Testis (tissue), 3 donors: ENCODE measurements around the gene BCKDHB. TPM values are rescaled to one million over a fixed set of nuclear protein-coding genes. Genes with fewer than 3 reads are reported as not detected.

Experiments
- DNase-seq: peaks from one replicate; pipeline ENCODE4 v3.0.0-alpha.2; 2019
- H3K27ac ChIP-seq, 2 donors: fragments of 200-600 bp; sonication (generic); one replicate each; pipeline ENCODE4 v1.5.1; 2019
- H3K27me3 ChIP-seq: fragments of 200-600 bp; sonication (generic); one replicate; pipeline ENCODE4 v1.5.1; 2019
- H3K36me3 ChIP-seq: fragments of 200-600 bp; sonication (generic); one replicate; pipeline ENCODE4 v1.5.1; 2017; ENCODE audit warnings: low read depth; ENCODE audit errors: missing control alignments
- H3K4me1 ChIP-seq: fragments of 200-600 bp; sonication (generic); one replicate; pipeline ENCODE4 v1.5.1; 2019
- H3K4me3 ChIP-seq, 2 donors: fragments of 200-600 bp; sonication (generic); one replicate each; pipeline ENCODE4 v1.5.1; 2017 to 2019
- H3K9me3 ChIP-seq: fragments of 200-600 bp; sonication (generic); one replicate; pipeline ENCODE4 v1.5.1; 2017
- CTCF ChIP-seq, 3 experiments: fragments of 450-650 bp in 2 of 3; fragments of 200-600 bp in 1 of 3; sonication (generic) in 1 of 3; IDR thresholded peaks; one replicate each; pipeline ENCODE4 v1.5.1; 2016 to 2019; ENCODE audit warnings: antibody characterized with exemption in 3 of 3, mild to moderate bottlenecking in 2 of 3, moderate library complexity in 1 of 3
- POLR2A ChIP-seq: fragments of 450-650 bp; IDR thresholded peaks from one replicate; pipeline ENCODE4 v1.6.1; 2017; ENCODE audit warnings: antibody characterized with exemption, mild to moderate bottlenecking, moderate library complexity
- WGBS, 2 donors: methylation state at CpG; one replicate each; pipeline ENCODE4 v1.1.5; 2018; 5-methylcytosine and 5-hydroxymethylcytosine counted together
- intact Hi-C: fragments of 100-400 bp; cut with DNase I; formaldehyde crosslinking; loops from one replicate; pipeline ENCODE4 v1.15.1; 2023; ENCODE audit warnings: low total_unique reads
- polyA plus RNA-seq: library from polyadenylated mRNA; stranded (reverse); fragments of 350-450 nt; fragmentation: Illumina TruSeq; extraction: RNeasy Lipid Tissue Mini Kit (QIAGEN cat#74804); gene quantifications from one replicate; pipeline ENCODE4 v1.2.3, GENCODE V29; 2014; ENCODE audit warnings: low read depth, low replicate concordance; ENCODE audit not compliant: insufficient read depth
- total RNA-seq, 2 donors: library from RNA; depleted of rRNA; stranded (reverse); fragments of >200 nt; gene quantifications; one replicate each; pipeline ENCODE4 v1.2.3, GENCODE V29; 2016

BCKDHB gene
- total and polyA plus RNA-seq, 3 donors from 2014 or later: 22.6 to 29.0 (median 23.3) TPM

GRCh38 chr6:80343511-80343910 is 237.0 kb downstream of the BCKDHB start:
- H3K27me3 ChIP-seq: no peaks in the 10 kb centered on the region
- intact Hi-C loops: no loop called here
- WGBS, 2 donors: 91 to 96% methylated on average over 2 of the region's 2 CpGs
- H3K36me3 ChIP-seq: no peaks in the 10 kb centered on the region
- H3K4me3 ChIP-seq: no peak overlapping the region
- no peak overlapping the region for H3K27ac ChIP-seq
- no peak for DNase-seq
- no peak for TF ChIP-seq POLR2A
- H3K4me1 ChIP-seq: no peaks in the 10 kb centered on the region
- no peaks in the 10 kb centered on the region for H3K9me3 ChIP-seq

DNA sequence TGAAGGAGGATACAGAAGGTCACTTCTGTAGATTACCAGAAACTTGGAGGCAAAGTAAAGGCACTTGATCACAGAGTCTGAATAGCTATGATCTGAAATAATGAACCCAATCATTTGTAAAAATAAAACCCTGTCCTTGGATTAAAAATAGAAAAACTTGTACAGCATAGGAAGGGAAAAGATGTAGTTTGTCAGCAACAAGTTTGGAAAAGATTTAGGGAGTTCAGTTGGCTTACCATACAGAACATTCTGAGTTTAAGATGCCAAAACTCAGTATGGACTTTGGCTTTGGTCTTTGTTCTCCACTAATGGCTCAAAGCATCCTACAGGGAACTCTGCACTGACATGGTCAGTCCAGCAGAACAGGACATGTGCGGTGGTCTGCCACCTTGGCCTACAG is 240.6 kb downstream of the BCKDHB start:
- no peak for DNase-seq
- intact Hi-C loops: no loop called here
- Histone ChIP-seq H3K27me3 (no peaks in the 10 kb centered on the region), H3K36me3 (no peaks in the 10 kb centered on the region), H3K9me3 (no peaks in the 10 kb centered on the region), H3K27ac (no peak overlapping the region), H3K4me1 (no peaks in the 10 kb centered on the region), H3K4me3 (no peak overlapping the region)
- TF ChIP-seq POLR2A (no peak), CTCF (IDR thresholded peaks at IDR 0.05) (no peak)
- WGBS, 2 donors: 59 to 76% methylated on average over 1 of the region's 1 CpG

DNA sequence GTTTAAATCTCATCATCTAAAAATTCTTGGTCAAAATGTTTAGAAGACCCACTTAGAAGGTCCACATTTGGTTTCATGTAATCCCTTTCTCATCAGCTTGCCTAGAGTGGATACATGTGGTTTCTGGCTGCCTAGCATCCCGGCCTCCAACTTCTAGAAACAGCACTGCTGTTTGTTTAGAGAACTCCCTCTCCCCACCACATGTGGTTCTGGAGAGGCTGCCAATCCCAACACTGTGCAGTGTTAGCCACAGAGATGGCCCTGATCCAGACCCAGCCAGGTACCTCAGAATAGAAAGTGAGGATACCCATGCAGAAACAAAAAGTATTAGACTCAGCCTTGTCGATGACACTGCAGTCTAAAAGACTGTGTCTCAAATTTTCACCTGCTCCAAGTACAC is 241.8 kb downstream of the BCKDHB start:
- H3K4me3 ChIP-seq: no peak overlapping the region
- TF ChIP-seq POLR2A: no peak
- no peak for TF ChIP-seq CTCF (IDR thresholded peaks at IDR 0.05)
- H3K36me3 ChIP-seq: no peaks in the 10 kb centered on the region
- 82 to 85% methylated on average over 2 of the region's 2 CpGs for WGBS, 2 donors
- intact Hi-C loops: no loop called here
- DNase-seq: no peak
- no peak overlapping the region for H3K27ac ChIP-seq
- H3K27me3 ChIP-seq: no peaks in the 10 kb centered on the region
- no peaks in the 10 kb centered on the region for H3K9me3 ChIP-seq
- no peaks in the 10 kb centered on the region for H3K4me1 ChIP-seq

DNA sequence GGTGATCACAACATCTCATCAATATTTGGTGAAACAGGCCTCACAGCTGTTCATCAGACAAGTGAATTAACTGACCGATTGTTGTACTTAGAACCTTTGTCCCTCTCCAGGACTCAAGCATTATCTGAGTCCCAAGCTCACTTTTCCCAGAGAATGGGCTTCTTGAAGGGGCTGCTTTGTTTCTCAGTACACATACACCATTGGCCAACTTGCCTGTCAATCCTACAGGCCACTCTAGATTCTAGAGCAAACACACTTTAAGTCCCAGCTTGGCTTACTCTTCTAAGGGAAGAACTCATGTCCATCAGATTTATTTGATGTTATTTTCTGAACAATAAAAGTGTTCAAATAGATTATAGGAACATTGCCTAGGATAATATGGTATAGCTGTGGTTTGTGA is 249.5 kb downstream of the BCKDHB start:
- Histone ChIP-seq H3K9me3 (no peaks in the 10 kb centered on the region), H3K36me3 (no peaks in the 10 kb centered on the region), H3K27me3 (no peaks in the 10 kb centered on the region), H3K4me3 (no peak overlapping the region), H3K27ac (no peak overlapping the region), H3K4me1 (no peaks in the 10 kb centered on the region)
- intact Hi-C loops: no loop called here
- no peak for DNase-seq
- 93 to 100% methylated on average over 1 of the region's 1 CpG for WGBS, 2 donors
- TF ChIP-seq POLR2A: no peak

DNA sequence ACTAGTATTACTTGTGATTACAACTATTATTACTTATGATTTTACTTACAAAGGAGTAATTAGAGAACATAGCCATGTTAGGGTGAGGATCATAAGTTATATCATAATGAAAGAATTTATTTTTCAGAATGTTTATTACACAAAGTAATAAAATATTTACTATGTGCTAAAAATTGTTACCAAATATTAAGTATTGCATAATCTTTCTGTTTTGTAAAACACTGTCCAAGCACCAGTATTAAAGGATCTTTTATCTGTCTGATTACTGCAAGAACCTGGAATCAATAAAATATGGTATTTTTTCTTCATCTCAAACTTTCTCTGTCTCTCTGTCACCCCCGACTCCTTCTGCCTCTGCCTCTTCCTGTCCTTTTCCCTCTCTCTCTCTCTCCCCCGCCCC is 250.1 kb downstream of the BCKDHB start:
- no peak overlapping the region for H3K4me3 ChIP-seq
- H3K27me3 ChIP-seq: no peaks in the 10 kb centered on the region
- no peaks in the 10 kb centered on the region for H3K36me3 ChIP-seq
- intact Hi-C loops: no loop called here
- H3K9me3 ChIP-seq: no peaks in the 10 kb centered on the region
- no peak overlapping the region for H3K27ac ChIP-seq
- no peak for DNase-seq
- WGBS, 2 donors: 54 to 64% methylated on average over 2 of the region's 2 CpGs
- TF ChIP-seq POLR2A: no peak
- no peak for TF ChIP-seq CTCF (IDR thresholded peaks at IDR 0.05)
- no peaks in the 10 kb centered on the region for H3K4me1 ChIP-seq

- no peaks in the 10 kb centered on the region for H3K9me3 ChIP-seq
- no peaks in the 10 kb centered on the region for H3K36me3 ChIP-seq
- H3K27ac ChIP-seq: no peak overlapping the region
- no peak for TF ChIP-seq POLR2A
- H3K4me1 ChIP-seq: no peaks in the 10 kb centered on the region
- DNase-seq: no peak
- WGBS, 2 donors: 46 to 64% methylated on average over 2 of the region's 2 CpGs
- H3K4me3 ChIP-seq: no peak overlapping the region
- H3K27me3 ChIP-seq: no peaks in the 10 kb centered on the region
- intact Hi-C loops: no loop called here
Observed at GRCh38 chr6:80357081-80357480, 250.6 kb downstream of the BCKDHB start.
